A172 (cell line): ENCODE results near the gene SERTM2. TPM values are rescaled to one million over a fixed set of nuclear protein-coding genes. Genes with fewer than 3 reads are reported as not detected.
"Not testable (repeated sequence)": the region's sequence is repeated elsewhere in the genome, so short reads cannot be mapped to it uniquely, and the experiment has no call there.

Experiments used
- DNase-seq: peaks from one replicate; pipeline ENCODE4 v3.0.0-alpha.2; 2015; ENCODE audit warnings: low spot score
- total RNA-seq: library from RNA; depleted of rRNA; stranded (reverse); fragments of >200 nt; shearing (Covaris generic); gene quantifications from 2 replicates; pipeline ENCODE4 v1.2.3, GENCODE V29; 2014; rRNA removed

SERTM2 gene
- total RNA-seq: not detected in 2 replicates

GRCh38 chrX:111511477-111511876 lies at the start of gene SERTM2:
Gene SERTM2, plus strand, starts transcription at chrX:111511645. Its CDS starts 7,213 bp downstream, at chrX:111518858.
- DNase-seq: no peak

- DNase-seq: no peak
Observed at GRCh38 chrX:111465669-111466068, 45.8 kb upstream of the SERTM2 start.

- DNase-seq: no peak
Observed at GRCh38 chrX:111467896-111468295, 43.5 kb upstream of the SERTM2 start.

- DNase-seq: no peak
Observed at GRCh38 chrX:111470681-111471403, 40.6 kb upstream of the SERTM2 start.

GRCh38 chrX:111481896-111482295 lies 29.5 kb upstream of the SERTM2 start:
- DNase-seq: no peak

GRCh38 chrX:111483135-111483534 lies 28.3 kb upstream of the SERTM2 start:
- DNase-seq: no peak

DNA sequence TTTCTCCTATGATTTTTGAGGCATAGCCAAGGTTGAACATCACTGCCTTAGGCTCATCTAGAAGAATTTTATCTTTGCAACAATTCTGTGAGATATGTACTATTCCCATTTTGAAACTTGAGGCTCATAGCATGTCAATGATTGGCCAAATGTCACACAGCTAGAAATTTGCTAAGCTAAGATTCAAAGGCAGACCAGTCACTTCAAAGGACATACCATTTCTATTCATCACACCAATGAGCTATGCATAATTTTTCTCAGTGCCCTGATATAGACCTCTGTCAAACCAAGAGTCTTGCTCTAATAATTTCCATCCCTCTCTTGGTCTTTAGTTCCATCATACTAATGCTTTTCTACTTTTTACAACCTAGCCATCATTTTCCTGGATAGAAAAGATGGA lies 27.6 kb upstream of the SERTM2 start:
- DNase-seq: no peak

GRCh38 chrX:111490688-111491087 lies 20.8 kb upstream of the SERTM2 start:
- no peak for DNase-seq

DNA sequence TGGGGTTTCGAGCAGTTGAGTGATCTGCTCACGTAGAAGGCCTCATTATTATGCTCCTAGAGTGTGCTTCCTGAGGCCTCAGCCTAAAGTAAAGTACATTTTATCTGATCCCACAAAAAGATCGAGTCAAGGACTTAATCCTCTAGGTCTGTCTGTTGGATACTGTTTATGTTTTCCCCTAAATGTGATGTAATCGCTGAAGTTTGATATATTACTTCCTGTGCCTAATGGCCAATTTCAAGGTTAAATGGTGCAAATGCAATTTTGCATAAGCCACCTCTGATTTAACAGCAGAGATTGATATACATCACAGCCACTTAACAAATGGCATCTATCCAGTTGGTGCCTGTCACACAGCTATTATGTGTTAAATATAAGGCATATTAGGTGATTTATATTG lies 19.4 kb upstream of the SERTM2 start:
- no peak for DNase-seq

DNA sequence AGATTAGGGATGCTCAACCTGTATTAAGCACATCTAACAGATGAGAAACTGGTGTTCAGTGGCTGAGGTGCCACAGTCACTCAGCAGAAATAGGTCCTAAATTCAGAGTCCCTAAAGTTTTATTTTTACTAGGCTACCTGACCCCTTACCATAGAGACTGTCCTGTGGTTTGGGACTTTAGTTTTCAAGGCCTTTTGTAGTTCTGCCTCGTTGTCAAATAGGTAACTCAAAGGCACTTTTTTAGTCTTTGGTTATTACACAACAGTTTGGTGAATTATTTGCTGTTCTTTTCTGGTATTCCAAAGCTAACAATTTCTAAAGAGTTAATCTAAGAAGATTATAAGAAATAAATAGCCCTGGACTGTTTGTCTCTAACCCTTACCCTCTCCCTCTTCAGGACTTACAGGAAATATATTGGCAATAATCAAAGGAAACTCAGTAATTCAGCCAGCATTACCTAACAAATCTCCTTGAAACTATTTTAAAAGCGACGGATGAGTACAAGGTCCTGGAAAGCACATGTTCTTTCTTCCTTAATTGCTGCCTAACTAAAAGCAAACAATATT lies 12.8 kb upstream of the SERTM2 start:
- no peak for DNase-seq

- no peak for DNase-seq
Observed at GRCh38 chrX:111503485-111503993, 7.9 kb upstream of the SERTM2 start.

GRCh38 chrX:111504941-111505340 lies 6.5 kb upstream of the SERTM2 start:
- DNase-seq: no peak

- DNase-seq: no peak
Observed at GRCh38 chrX:111505783-111506182, 5.7 kb upstream of the SERTM2 start.

- no peak for DNase-seq
Observed at GRCh38 chrX:111506826-111507225, 4.6 kb upstream of the SERTM2 start.

GRCh38 chrX:111507933-111508332 lies 3.5 kb upstream of the SERTM2 start:
- no peak for DNase-seq

- DNase-seq: no peak
Observed at GRCh38 chrX:111515298-111515697, 3.9 kb downstream of the SERTM2 start.

DNA sequence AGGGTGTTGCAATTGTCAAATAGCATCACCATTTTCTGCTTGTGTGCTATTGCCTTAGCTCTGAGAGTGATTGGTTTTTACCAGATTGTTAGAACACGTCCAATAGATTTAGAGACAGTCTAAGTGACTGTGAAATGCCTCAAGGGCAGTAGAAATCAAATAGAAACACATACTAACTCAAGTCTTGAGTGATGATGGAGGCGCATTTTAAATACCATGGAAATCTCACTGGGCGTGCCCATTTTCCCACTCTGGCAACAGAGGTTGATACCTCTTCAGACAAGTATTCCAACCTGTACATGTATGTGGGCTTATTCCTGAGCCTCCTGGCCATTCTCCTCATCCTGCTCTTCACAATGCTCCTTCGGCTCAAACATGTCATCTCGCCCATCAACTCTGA lies 7.2 kb downstream of the SERTM2 start:
- no peak for DNase-seq

DNA sequence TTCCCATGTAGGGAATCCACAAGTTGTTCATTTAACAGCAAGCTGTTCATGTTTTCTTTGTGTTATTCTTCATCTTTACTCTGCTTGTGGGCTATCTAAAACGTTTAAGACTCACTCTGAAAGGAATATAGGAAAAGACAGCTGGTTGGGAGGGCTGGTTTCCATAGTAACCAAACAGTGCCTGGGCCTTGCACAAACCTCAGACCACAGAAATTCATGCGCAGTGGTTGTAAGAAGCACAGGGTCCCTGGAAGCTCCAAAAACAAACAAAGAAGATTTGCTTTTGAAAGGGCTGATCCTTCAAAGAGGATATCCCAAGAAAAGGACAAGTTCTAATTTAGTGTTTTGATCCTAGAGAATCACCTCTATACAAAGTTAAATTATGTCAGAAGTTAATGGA lies 7.8 kb downstream of the SERTM2 start:
- no peak for DNase-seq

DNA sequence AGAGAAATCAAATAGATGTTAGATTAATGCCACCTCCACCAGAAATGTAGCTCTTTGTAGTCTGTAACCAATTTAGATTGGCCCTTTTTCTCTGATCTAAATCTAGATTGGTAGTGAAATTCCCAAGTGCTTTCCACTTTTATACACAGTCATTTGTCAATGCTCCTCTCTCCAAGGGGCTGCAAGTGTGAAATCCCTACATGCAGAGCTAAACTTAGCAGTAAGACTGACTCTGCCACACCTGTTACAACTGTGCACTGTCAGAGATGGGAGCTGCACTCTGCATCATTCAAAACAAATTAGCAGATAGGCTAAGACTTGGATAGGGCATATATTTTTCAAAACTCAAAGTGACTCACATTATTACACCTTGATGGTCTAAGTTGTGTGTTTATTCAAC lies 9.1 kb downstream of the SERTM2 start:
- DNase-seq: no peak

DNA sequence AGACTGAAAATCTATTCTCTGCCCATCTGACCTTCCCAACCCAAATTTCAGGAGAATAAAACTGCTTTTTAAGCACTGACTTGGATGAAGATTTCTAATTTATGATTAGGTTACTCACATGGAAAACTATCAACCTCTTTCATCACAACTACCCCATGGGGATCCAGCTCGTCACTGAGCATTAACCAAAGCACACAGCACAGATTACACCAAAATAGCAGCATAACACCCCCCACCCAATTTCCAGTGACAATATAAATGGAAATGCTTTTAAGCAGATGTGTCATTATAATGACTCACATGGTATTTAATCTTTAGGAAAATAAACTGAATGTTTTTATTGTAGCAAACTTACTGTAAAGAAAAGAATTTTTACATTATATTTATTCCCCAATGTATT lies 9.7 kb downstream of the SERTM2 start:
- DNase-seq: no peak

- no peak for DNase-seq
Observed at GRCh38 chrX:111543212-111543741, 31.8 kb downstream of the SERTM2 start.

DNA sequence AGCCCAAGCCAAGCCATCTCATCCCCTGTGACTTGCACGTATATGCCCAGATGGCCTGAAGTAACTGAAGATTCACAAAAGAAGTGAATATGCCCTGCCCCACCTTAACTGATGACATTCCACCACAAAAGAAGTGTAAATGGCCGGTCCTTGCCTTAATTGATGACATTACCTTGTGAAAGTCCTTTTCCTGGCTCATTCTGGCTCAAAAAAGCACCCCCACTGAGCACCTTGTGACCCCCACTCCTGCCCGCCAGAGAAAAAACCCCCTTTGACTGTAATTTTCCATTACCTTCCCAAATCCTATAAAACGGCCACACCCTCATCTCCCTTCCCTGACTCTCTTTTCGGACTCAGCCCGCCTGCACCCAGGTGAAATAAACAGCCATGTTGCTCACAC lies 37.8 kb downstream of the SERTM2 start:
- DNase-seq: not testable (repeated sequence)

- DNase-seq: no peak
Observed at GRCh38 chrX:111555406-111555958, 44.0 kb downstream of the SERTM2 start.
